Endothelial cell of umbilical vein (primary cell): Measurements from ENCODE around the gene MRPL58. TPM values are rescaled to one million over a fixed set of nuclear protein-coding genes. Genes with fewer than 3 reads are reported as not detected.
A peak's percentile ranks its signal among the peaks of the same experiment; 100 is the strongest.

ENCODE experiments used
- BruUV-seq: library from RNA; stranded (reverse); fragments of 400-500 nt; replicated peaks from 2 replicates; lab custom pipeline; 2021; lab: Mats Ljungman, UMichigan
- CTCF ChIA-PET: fragments of 300-600, 350-600 bp; sonication (Branson Sonifier 250); formaldehyde crosslinking; loops from one replicate; lab custom pipeline; 2021; ENCODE audit warnings: antibody characterized with exemption, inconsistent platforms; lab: Charles Lee
- POLR2A ChIA-PET: fragments of 300-600, 350-600 bp; sonication (Branson Sonifier 250); formaldehyde crosslinking; loops from one replicate; lab custom pipeline; 2021; ENCODE audit warnings: antibody characterized with exemption, inconsistent platforms; lab: Charles Lee
- DNase-seq: peaks from one replicate; pipeline ENCODE4 v3.0.0-alpha.2; 2011; ENCODE audit warnings: low read depth, low spot score
- FAIRE-seq: peaks from 2 replicates; lab custom pipeline; 2011; peaks lifted over from hg19 to GRCh38; lab: Jason Lieb, UNC
- H2AFZ ChIP-seq: 2 replicates; pipeline ENCODE4 v1.6.0; 2012; ENCODE audit warnings: low read depth, low read length, control low read depth, inconsistent platforms
- H3K27ac ChIP-seq: 2 replicates; pipeline ENCODE4 v1.5.1; 2011; ENCODE audit warnings: low read depth, mild to moderate bottlenecking, control low read depth, low read length, moderate library complexity; ENCODE audit not compliant: insufficient read depth
- H3K27me3 ChIP-seq, 2 experiments: 2 replicates each; pipeline versions ENCODE4 v1.6.0 to v1.6.1; 2011; ENCODE audit warnings: low read length in 2 of 2, mixed read lengths in 1 of 2; ENCODE audit not compliant: control insufficient read depth in 2 of 2, insufficient read depth in 2 of 2
- H3K36me3 ChIP-seq, 2 experiments: 2 replicates in 1 of 2; 3 replicates in 1 of 2; pipeline ENCODE4 v1.5.1; 2011; ENCODE audit warnings: low read length in 2 of 2, mild to moderate bottlenecking in 1 of 2, moderate library complexity in 1 of 2; ENCODE audit not compliant: control insufficient read depth in 2 of 2, insufficient read depth in 2 of 2; ENCODE audit errors: extremely low read depth in 1 of 2
- H3K4me1 ChIP-seq: 3 replicates; pipeline ENCODE4 v1.5.1; 2011; ENCODE audit warnings: mild to moderate bottlenecking, low read length; ENCODE audit not compliant: control insufficient read depth, insufficient read depth; ENCODE audit errors: extremely low read depth
- H3K4me2 ChIP-seq: 2 replicates; pipeline ENCODE4 v1.6.1; 2011; ENCODE audit warnings: low read length, control low read depth, mixed read lengths; ENCODE audit not compliant: insufficient read depth
- H3K4me3 ChIP-seq, 3 experiments: fragments of 200-600 bp in 1 of 3; sonication (generic), shearing (Covaris generic) in 1 of 3; replicated peaks in 1 of 3; 2 replicates each; pipeline ENCODE4 v1.5.1; 2011 to 2016; ENCODE audit warnings: control low read depth in 3 of 3, low read length in 3 of 3, mild to moderate bottlenecking in 2 of 3, inconsistent platforms in 1 of 3, low read depth in 1 of 3, moderate library complexity in 1 of 3; ENCODE audit not compliant: insufficient read depth in 1 of 3
- H3K79me2 ChIP-seq: 2 replicates; pipeline ENCODE4 v1.6.0; 2012; ENCODE audit warnings: low read length, inconsistent platforms; ENCODE audit not compliant: control insufficient read depth, insufficient read depth
- H3K9ac ChIP-seq: replicated peaks from 2 replicates; pipeline ENCODE3; 2011; ENCODE audit warnings: low read length, control low read depth; ENCODE audit not compliant: insufficient read depth; ENCODE audit errors: extremely low read depth
- H3K9me1 ChIP-seq: replicated peaks from 3 replicates; pipeline ENCODE4 v1.6.0; 2011; ENCODE audit warnings: mild to moderate bottlenecking, low read length; ENCODE audit not compliant: control insufficient read depth, insufficient read depth; ENCODE audit errors: extremely low read depth
- H3K9me3 ChIP-seq: replicated peaks from 2 replicates; pipeline ENCODE4 v1.5.1; 2012; ENCODE audit warnings: low read length, inconsistent platforms; ENCODE audit not compliant: control insufficient read depth, insufficient read depth
- H4K20me1 ChIP-seq: replicated peaks from 2 replicates; pipeline ENCODE3; 2011; ENCODE audit warnings: mild to moderate bottlenecking, low read length; ENCODE audit not compliant: control insufficient read depth, insufficient read depth; ENCODE audit errors: extremely low read depth
- EZH2 ChIP-seq: IDR thresholded peaks from 2 replicates; pipeline ENCODE4 v1.6.1; 2012; ENCODE audit warnings: borderline replicate concordance, low read depth, mild to moderate bottlenecking, moderate library complexity, low read length, inconsistent platforms; ENCODE audit not compliant: severe bottlenecking
- FOS ChIP-seq: IDR thresholded peaks from 2 replicates; pipeline ENCODE4 v1.6.1; 2011; ENCODE audit warnings: mild to moderate bottlenecking, low read length, moderate library complexity, borderline replicate concordance; ENCODE audit not compliant: insufficient read depth
- GATA2 ChIP-seq: IDR thresholded peaks from 2 replicates; pipeline ENCODE4 v1.7.0; 2011; ENCODE audit warnings: low read depth, mild to moderate bottlenecking, moderate library complexity, mixed read lengths, low read length; ENCODE audit not compliant: insufficient read length, insufficient read depth
- JUN ChIP-seq: IDR thresholded peaks from 2 replicates; pipeline ENCODE4 v1.6.1; 2011; ENCODE audit warnings: borderline replicate concordance, low read depth; ENCODE audit not compliant: insufficient read length, insufficient read depth
- MYC ChIP-seq: IDR thresholded peaks from one replicate; pipeline ENCODE4 v1.6.1; 2011; ENCODE audit warnings: mild to moderate bottlenecking, low read depth, low read length
- POLR2A ChIP-seq: IDR thresholded peaks from 2 replicates; pipeline ENCODE4 v1.6.1; 2012; ENCODE audit warnings: low read depth, mild to moderate bottlenecking, control low read depth, low read length
- POLR2AphosphoS5 ChIP-seq: IDR thresholded peaks from 2 replicates; pipeline ENCODE4 v1.6.1; 2012; ENCODE audit warnings: low read depth, mild to moderate bottlenecking, control low read depth, low read length, moderate library complexity; ENCODE audit not compliant: insufficient read depth
- dilution Hi-C: fragments of 300-500 bp; cut with MboI; formaldehyde crosslinking; loops from one replicate; pipeline ENCODE4 v1.15.0; 2019; ENCODE audit warnings: low sequenced_read_pairs; ENCODE audit not compliant: extremely low pct_ligation_motif_present
- intact Hi-C: fragments of 100-400 bp; cut with micrococcal nuclease; formaldehyde crosslinking; loops from one replicate; pipeline ENCODE4 v1.10.0; 2022
- polyA plus RNA-seq, 4 experiments: library from polyadenylated mRNA; depleted of rRNA in 3 of 4; stranded (reverse) in 3 of 4; unstranded in 1 of 4; fragments of >200 nt; gene quantifications; 2 replicates each; pipeline versions ENCODE4 v1.2.1 to v1.2.3, GENCODE V29; 2011 to 2012; ENCODE audit warnings: missing spikeins in 1 of 4
- total RNA-seq: library from RNA; stranded (reverse); gene quantifications from 2 replicates; pipeline ENCODE4 v1.2.3, GENCODE V29; 2021
- TF ChIP-seq, protein P1 (sequence below): IDR thresholded peaks from 2 replicates; pipeline ENCODE4 v1.6.1; 2011; ENCODE audit not compliant: insufficient read depth, insufficient read length
- TF ChIP-seq, protein P2 (sequence below), 2 donors: IDR thresholded peaks; 1 replicate in 1 of 2; 2 replicates in 1 of 2; pipeline ENCODE4 v1.5.1; 2011; ENCODE audit warnings: low read length in 2 of 2, mild to moderate bottlenecking in 2 of 2, moderate library complexity in 2 of 2, control low read depth in 1 of 2, inconsistent platforms in 1 of 2, low read depth in 1 of 2; ENCODE audit not compliant: insufficient read depth in 1 of 2; ENCODE audit errors: extremely low read depth in 1 of 2

MRPL58 gene
- total and polyA plus RNA-seq, 2 donors (not counting 3 experiments of a cell fraction or from before 2014, with no cell fraction given), result 38.0 to 43.7 TPM

DNA sequence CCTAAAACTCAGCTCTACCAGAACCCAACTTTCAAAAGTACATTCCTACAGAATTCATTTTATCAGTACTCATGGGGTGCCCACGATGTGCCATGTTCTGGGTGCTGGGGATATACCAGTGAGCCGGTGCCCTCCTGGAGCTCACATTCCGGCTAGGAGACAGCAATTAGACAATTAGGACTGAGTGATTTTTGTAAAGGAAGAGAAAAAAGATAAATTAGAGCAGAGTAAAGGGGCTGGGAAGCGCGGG is 449 bp upstream of the MRPL58 start:
- TF ChIP-seq EZH2 (no peak), FOS (no peak), MYC (no peak), JUN (no peak), POLR2A (no peak), POLR2AphosphoS5 (no peak), GATA2 (no peak)
- TF ChIP-seq, protein P1, sequence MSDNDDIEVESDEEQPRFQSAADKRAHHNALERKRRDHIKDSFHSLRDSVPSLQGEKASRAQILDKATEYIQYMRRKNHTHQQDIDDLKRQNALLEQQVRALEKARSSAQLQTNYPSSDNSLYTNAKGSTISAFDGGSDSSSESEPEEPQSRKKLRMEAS, result no peak
- TF ChIP-seq, protein P2, sequence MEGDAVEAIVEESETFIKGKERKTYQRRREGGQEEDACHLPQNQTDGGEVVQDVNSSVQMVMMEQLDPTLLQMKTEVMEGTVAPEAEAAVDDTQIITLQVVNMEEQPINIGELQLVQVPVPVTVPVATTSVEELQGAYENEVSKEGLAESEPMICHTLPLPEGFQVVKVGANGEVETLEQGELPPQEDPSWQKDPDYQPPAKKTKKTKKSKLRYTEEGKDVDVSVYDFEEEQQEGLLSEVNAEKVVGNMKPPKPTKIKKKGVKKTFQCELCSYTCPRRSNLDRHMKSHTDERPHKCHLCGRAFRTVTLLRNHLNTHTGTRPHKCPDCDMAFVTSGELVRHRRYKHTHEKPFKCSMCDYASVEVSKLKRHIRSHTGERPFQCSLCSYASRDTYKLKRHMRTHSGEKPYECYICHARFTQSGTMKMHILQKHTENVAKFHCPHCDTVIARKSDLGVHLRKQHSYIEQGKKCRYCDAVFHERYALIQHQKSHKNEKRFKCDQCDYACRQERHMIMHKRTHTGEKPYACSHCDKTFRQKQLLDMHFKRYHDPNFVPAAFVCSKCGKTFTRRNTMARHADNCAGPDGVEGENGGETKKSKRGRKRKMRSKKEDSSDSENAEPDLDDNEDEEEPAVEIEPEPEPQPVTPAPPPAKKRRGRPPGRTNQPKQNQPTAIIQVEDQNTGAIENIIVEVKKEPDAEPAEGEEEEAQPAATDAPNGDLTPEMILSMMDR (IDR thresholded peaks at IDR 0.05; ENCODE audit: extremely low read depth in 1 of 2, insufficient read depth in 1 of 2, low read depth in 1 of 2, low read length in 2 of 2), result no peak
- no peak for FAIRE-seq
- H3K79me2 ChIP-seq, result peaks cover 10% of the 10 kb centered on the region
- H3K27ac ChIP-seq, result peak overlapping the region; percentile 67
- dilution Hi-C loops (no loop called here), intact Hi-C loops (loop anchor here (1.0 kb wide), 3 partner anchors 21 to 51 kb away; no protein-coding TSS in a partner anchor)
- H3K4me1 ChIP-seq, result peaks cover 16% of the 10 kb centered on the region
- H3K4me2 ChIP-seq, result peak overlapping the region; percentile 74
- H3K36me3 ChIP-seq, result no peaks in the 10 kb centered on the region
- H3K4me3 ChIP-seq, result peak overlapping the region; percentile 14 to 89 (median 51)
- H3K27me3 ChIP-seq, result no peaks in the 10 kb centered on the region
- no peaks in the 10 kb centered on the region for H3K9me3 ChIP-seq
- no peak for DNase-seq
- ChIA-PET POLR2A (interaction anchor here (1.1 to 2.8 kb wide), 3 partner anchors 24 to 139 kb away, joined by 3 to 17 read pairs (median 10); partner anchors contain the start of genes CDR2L and FDXR), CTCF (interaction anchor here (0.8 to 6.0 kb wide), 21 partner anchors 9 to 194 kb away, joined by 3 to 134 read pairs (median 6); partner anchors contain the start of genes CDR2L, HID1, NT5C and NUP85)
- peak overlapping the region; percentile 72 for H2AFZ ChIP-seq
- H4K20me1 ChIP-seq, result no peaks in the 10 kb centered on the region
- BruUV-seq, result TSS peak; percentile 90
- H3K9me1 ChIP-seq, result no peaks in the 10 kb centered on the region
- H3K9ac ChIP-seq, result peak overlapping the region; percentile 83
